COLO829 (cell line): Measurements from ENCODE around the gene ZNF683.
"Not testable (repeated sequence)": the region's sequence is repeated elsewhere in the genome, so short reads cannot be mapped to it uniquely, and the experiment has no call there.

Experiments used
- DNase-seq: peaks from one replicate; pipeline ENCODE4 v3.0.0; 2012; ENCODE audit warnings: low spot score

Gene ZNF683

GRCh38 chr1:26384076-26384475 lies 11.5 kb upstream of the ZNF683 start:
- no peak for DNase-seq

- no peak for DNase-seq
These were observed 6.3 kb upstream of the ZNF683 start for GRCh38 chr1:26378879-26379251.

- peak; percentile 52 for DNase-seq
These were observed 5.7 kb upstream of the ZNF683 start for GRCh38 chr1:26378088-26378878.

- no peak for DNase-seq
These were observed 3.5 kb upstream of the ZNF683 start for GRCh38 chr1:26376050-26376449.

GRCh38 chr1:26375081-26375480 lies 2.5 kb upstream of the ZNF683 start:
- DNase-seq = no peak

GRCh38 chr1:26374361-26374760 lies 1.8 kb upstream of the ZNF683 start:
- DNase-seq = not testable (repeated sequence)

- DNase-seq = no peak
These were observed 1.2 kb upstream of the ZNF683 start for GRCh38 chr1:26373789-26374188.

- DNase-seq = no peak
These were observed 731 bp upstream of the ZNF683 start for GRCh38 chr1:26373281-26373680.

- DNase-seq = no peak
These were observed 511 bp downstream of the ZNF683 start for GRCh38 chr1:26372039-26372438.

- no peak for DNase-seq
These were observed 1.8 kb downstream of the ZNF683 start for GRCh38 chr1:26370591-26371382.

- DNase-seq = no peak
These were observed 4.1 kb downstream of the ZNF683 start for GRCh38 chr1:26368486-26368885.

- DNase-seq = no peak
These were observed 4.5 kb downstream of the ZNF683 start for GRCh38 chr1:26368006-26368405.

- no peak for DNase-seq
These were observed 5.1 kb downstream of the ZNF683 start for GRCh38 chr1:26367441-26367840.

- no peak for DNase-seq
These were observed 7.6 kb downstream of the ZNF683 start for GRCh38 chr1:26364956-26365355.

- DNase-seq = peak; percentile 60
These were observed 8.8 kb downstream of the ZNF683 start for GRCh38 chr1:26363549-26364448.

GRCh38 chr1:26362331-26362730 lies 10.2 kb downstream of the ZNF683 start:
- DNase-seq = no peak

- no peak for DNase-seq
These were observed 10.9 kb downstream of the ZNF683 start for GRCh38 chr1:26361605-26362122.

GRCh38 chr1:26360807-26361604 lies 11.5 kb downstream of the ZNF683 start:
- no peak for DNase-seq

- no peak for DNase-seq
These were observed 12.4 kb downstream of the ZNF683 start for GRCh38 chr1:26359981-26360806.
